Nucleus accumbens (tissue), 56 donors: ENCODE results near the gene FBN3.
A peak's percentile ranks its signal among the peaks of the same experiment; 100 is the strongest.
"Not testable (repeated sequence)": the region's sequence is repeated elsewhere in the genome, so short reads cannot be mapped to it uniquely, and the experiment has no call there.

ENCODE experiments used
- DNase-seq, 56 donors: peaks; one replicate each; lab custom pipeline; 2025; lab: John Stamatoyannopoulos, UW

The FBN3 gene

GRCh38 chr19:8123683-8124082, 25.7 kb downstream of the FBN3 start:
- no peak for DNase-seq

- no peak for DNase-seq
These were observed 28.5 kb downstream of the FBN3 start for GRCh38 chr19:8120636-8121480.

GRCh38 chr19:8117991-8118390, 31.4 kb downstream of the FBN3 start:
- no peak for DNase-seq

GRCh38 chr19:8116437-8117293, 32.7 kb downstream of the FBN3 start:
- no peak for DNase-seq

GRCh38 chr19:8115805-8116396, 33.5 kb downstream of the FBN3 start:
- DNase-seq: no peak

- DNase-seq: no peak
These were observed 36.4 kb downstream of the FBN3 start for GRCh38 chr19:8113017-8113416.

GRCh38 chr19:8111376-8111775, 38.0 kb downstream of the FBN3 start:
- DNase-seq: no peak

- DNase-seq: no peak
These were observed 38.5 kb downstream of the FBN3 start for GRCh38 chr19:8110931-8111330.

- DNase-seq: no peak
These were observed 39.3 kb downstream of the FBN3 start for GRCh38 chr19:8109890-8110662.

- no peak for DNase-seq
These were observed 39.9 kb downstream of the FBN3 start for GRCh38 chr19:8109455-8109854.

GRCh38 chr19:8108560-8109445, 40.6 kb downstream of the FBN3 start:
- no peak for DNase-seq

- DNase-seq: no peak
These were observed 42.0 kb downstream of the FBN3 start for GRCh38 chr19:8107301-8107903.

- peak in 6 of 56 donors; percentile 6 to 36 (median 28) for DNase-seq
These were observed 43.9 kb downstream of the FBN3 start for GRCh38 chr19:8105471-8105870.

- DNase-seq: not testable (repeated sequence)
These were observed 47.5 kb downstream of the FBN3 start for GRCh38 chr19:8101910-8102309.

GRCh38 chr19:8101311-8101710, 48.1 kb downstream of the FBN3 start:
- DNase-seq: no peak

GRCh38 chr19:8097681-8098567, 51.5 kb downstream of the FBN3 start:
- DNase-seq: no peak

- DNase-seq: no peak
These were observed 52.2 kb downstream of the FBN3 start for GRCh38 chr19:8097198-8097597.

- DNase-seq: no peak
These were observed 53.3 kb downstream of the FBN3 start for GRCh38 chr19:8096071-8096470.
